Glomerular endothelial cell (primary cell): ENCODE measurements around the gene JUND. TPM values are rescaled to one million over a fixed set of nuclear protein-coding genes. Genes with fewer than 3 reads are reported as not detected.

Source experiments
- DNase-seq: peaks from one replicate; pipeline ENCODE4 v3.0.0-alpha.2; 2011; ENCODE audit warnings: low read depth, low spot score; ENCODE audit errors: extremely low read depth
- total RNA-seq: library from RNA; depleted of rRNA; stranded (reverse); fragments of >200 nt; gene quantifications from 2 replicates; pipeline ENCODE4 v1.2.3, GENCODE V29; 2015

Gene JUND
- total RNA-seq, 1 donor from 2014 or later = 428 TPM

GRCh38 chr19:18308948-18309325 is 27.5 kb upstream of the JUND start:
- no peak for DNase-seq

GRCh38 chr19:18308051-18308947 is 26.9 kb upstream of the JUND start:
- no peak for DNase-seq

- DNase-seq = no peak
Measured at GRCh38 chr19:18307271-18307681, 25.9 kb upstream of the JUND start.

- DNase-seq = no peak
Measured at GRCh38 chr19:18306888-18307260, 25.5 kb upstream of the JUND start.

GRCh38 chr19:18306209-18306887 is 24.9 kb upstream of the JUND start:
- DNase-seq = no peak

GRCh38 chr19:18304458-18305310 is 23.3 kb upstream of the JUND start:
- no peak for DNase-seq

- no peak for DNase-seq
Measured at GRCh38 chr19:18304208-18304457, 22.7 kb upstream of the JUND start.

GRCh38 chr19:18301718-18302111 is 20.3 kb upstream of the JUND start:
- no peak for DNase-seq

- DNase-seq = no peak
Measured at GRCh38 chr19:18300930-18301717, 19.7 kb upstream of the JUND start.

- DNase-seq = no peak
Measured at GRCh38 chr19:18299654-18300053, 18.2 kb upstream of the JUND start.

- DNase-seq = no peak
Measured at GRCh38 chr19:18298601-18299000, 17.2 kb upstream of the JUND start.

GRCh38 chr19:18297308-18297707 is 15.9 kb upstream of the JUND start:
- no peak for DNase-seq

GRCh38 chr19:18295034-18295451 is 13.6 kb upstream of the JUND start:
- no peak for DNase-seq

- no peak for DNase-seq
Measured at GRCh38 chr19:18294467-18294864, 13.0 kb upstream of the JUND start.

- DNase-seq = no peak
Measured at GRCh38 chr19:18293642-18294466, 12.4 kb upstream of the JUND start.

- no peak for DNase-seq
Measured at GRCh38 chr19:18292810-18293641, 11.6 kb upstream of the JUND start.

GRCh38 chr19:18292462-18292809 is 11.0 kb upstream of the JUND start:
- DNase-seq = no peak

- DNase-seq = no peak
Measured at GRCh38 chr19:18291590-18292461, 10.4 kb upstream of the JUND start.
